ENCODE results near the gene S1PR2. TPM values are rescaled to one million over a fixed set of nuclear protein-coding genes. Genes with fewer than 3 reads are reported as not detected.

Gene S1PR2
- total and polyA plus RNA-seq, 9 of the 15 experiments (the other 6 are each of a cell fraction or from before 2014, with no cell fraction given), result 1.5 to 3.9 (median 2.0) TPM

GRCh38 chr19:10251792-10252694, 20.9 kb upstream of the S1PR2 start, which contains the start of gene MRPL4:
Gene MRPL4 (plus strand): TSS chr19:10252214. CDS start chr19:10252254, 40 bp downstream.
- Histone ChIP-seq H3K27ac (ENCODE audit: extremely low read depth, low read depth, low read length) (peak within 1 kb of the TSS; percentile 90), H3K27me3 (ENCODE audit: control insufficient read depth in 2 of 2, insufficient read depth in 2 of 2, low read length in 2 of 2) (no peaks in the 10 kb centered on the region), H3K9me1 (ENCODE audit: control insufficient read depth, insufficient read depth, low read length) (no peaks in the 10 kb centered on the region), H4K20me1 (replicated peaks; ENCODE audit: control insufficient read depth, insufficient read depth, low read length) (no peaks in the 10 kb centered on the region), H3K9ac (ENCODE audit: insufficient read depth in 1 of 2, low read depth in 2 of 2, low read length in 2 of 2) (peak within 1 kb of the TSS; percentile 90 to 98), H3K4me3 (peak within 1 kb of the TSS; percentile 76), H3K4me1 (replicated peaks in 1 of 2; ENCODE audit: control insufficient read depth in 2 of 2, insufficient read depth in 2 of 2, low read length in 2 of 2) (peaks cover 4 to 39% of the 10 kb centered on the region in 2 experiments; a peak in 4 of 5 replicates), H3K36me3 (ENCODE audit: control insufficient read depth, insufficient read depth, low read length) (peaks cover 32% of the 10 kb centered on the region), H3K79me2 (ENCODE audit: control insufficient read depth, insufficient read depth, low read length) (peaks cover 28% of the 10 kb centered on the region), H2AFZ (ENCODE audit: low read depth, low read length) (peak within 1 kb of the TSS; percentile 100), H3K4me2 (ENCODE audit: insufficient read depth, low read length) (peak within 1 kb of the TSS; percentile 97), H3K9me3 (replicated peaks; ENCODE audit: control insufficient read depth, insufficient read depth, low read depth, low read length) (no peaks in the 10 kb centered on the region; the same call in 1 of the 2 replicates)
- in situ Hi-C loops (cut with MboI) (no loop called here), intact Hi-C loops (cut with micrococcal nuclease) (loop anchor here (5.0 kb wide), 1 partner anchor 320 kb away; no protein-coding TSS in a partner anchor)
- TSS peak; percentile 66 for BruUV-seq (replicated peaks)
- DNase-seq (ENCODE audit: extremely low read depth in 1 of 4, low spot score in 3 of 4) (peak; percentile 96 to 99 (median 97)), FAIRE-seq (peak; percentile 100), ATAC-seq (peak; percentile 98)
- CTCF ChIA-PET (ENCODE audit: low intra/inter-chr PET ratio), result interaction anchor here (2.2 kb wide), 1 partner anchor 24 kb away, joined by 8 read pairs; no protein-coding TSS in a partner anchor
- WGBS (ENCODE audit: insufficient coverage, low coverage, missing lambda C conversion rate), result 1% methylated on average over 72 of the region's 77 CpGs
- POLR2A ChIA-PET, result interaction anchor here (0.6 to 1.4 kb wide), 5 partner anchors 8 to 216 kb away, joined by 3 to 7 read pairs (median 4); no protein-coding TSS in a partner anchor
- TF ChIP-seq ZNF785 (CRISPR knock-in tag; IDR thresholded peaks at IDR 0.05) (no peak), RBM25 (IDR thresholded peaks at IDR 0.05; ENCODE audit: low read depth, low read length, severe bottlenecking) (peak; percentile 67), CBX1 (IDR thresholded peaks at IDR 0.05; ENCODE audit: low read depth) (peak; percentile 82), ZFP30 (CRISPR knock-in tag; IDR thresholded peaks at IDR 0.05; ENCODE audit: borderline replicate concordance) (no peak), KLF13 (tag; IDR thresholded peaks at IDR 0.05; ENCODE audit: borderline replicate concordance, low read depth) (peak; percentile 57; the same call in 1 of the 2 replicates), SNIP1 (IDR thresholded peaks at IDR 0.05; ENCODE audit: low read depth) (no peak), STAT6 (CRISPR knock-in tag; IDR thresholded peaks at IDR 0.05) (no peak), EGR1 (conservative IDR thresholded peaks at IDR 0.05) (peak; percentile 93), GTF3C2 (IDR thresholded peaks at IDR 0.05; ENCODE audit: borderline replicate concordance, extremely low read depth, insufficient read length) (no peak), GATA2 (CRISPR knock-in tag; IDR thresholded peaks at IDR 0.05) (no peak), DACH1 (IDR thresholded peaks at IDR 0.05; ENCODE audit: partially characterized antibody) (peak; percentile 46), HDAC6 (IDR thresholded peaks at IDR 0.05; ENCODE audit: low read depth, low read length) (no peak), ZNF143 (CRISPR knock-in tag; IDR thresholded peaks at IDR 0.05) (no peak), SMAD4 (CRISPR knock-in tag; conservative IDR thresholded peaks at IDR 0.05) (peak; percentile 82)

All from K562 (cell line).